Measurements from ENCODE around the gene MACF1.

- TF ChIP-seq CTCF (conservative IDR thresholded peaks at IDR 0.05) (no peak), EZH2 (IDR thresholded peaks at IDR 0.05; ENCODE audit: low read depth) (no peak)
Measured at GRCh38 chr1:39168301-39169080, 36.0 kb upstream of the MACF1 start.

Measured in PC-9 (cell line).